GM23338 (cell line): ENCODE data around the gene MYO5B. TPM values are rescaled to one million over a fixed set of nuclear protein-coding genes. Genes with fewer than 3 reads are reported as not detected.

Experiments
- ATAC-seq: fragments of 200-7000 bp; cut with Tn5 transposase; 3 replicates; pipeline ENCODE4 v1.9.1; 2020
- DNase-seq: peaks from one replicate; pipeline ENCODE4 v3.0.0-alpha.2; 2015; ENCODE audit warnings: low spot score
- H2AFZ ChIP-seq: fragments of 200-600 bp; sonication (generic); 2 replicates; pipeline ENCODE4 v1.8.0; 2016; ENCODE audit warnings: antibody characterized with exemption, mild to moderate bottlenecking, moderate library complexity
- H3F3A ChIP-seq: fragments of 200-600 bp; sonication (generic); replicated peaks from 2 replicates; pipeline ENCODE4 v1.8.0; 2017; ENCODE audit warnings: antibody characterized with exemption, mixed run types, low read depth
- H3K27ac ChIP-seq: fragments of 200-600 bp; sonication (generic); 2 replicates; pipeline ENCODE4 v1.6.1; 2016; ENCODE audit warnings: low read depth
- H3K27me3 ChIP-seq: fragments of 200-600 bp; sonication (generic); 2 replicates; pipeline ENCODE4 v1.8.0; 2016; ENCODE audit warnings: mild to moderate bottlenecking, mixed run types, moderate library complexity; ENCODE audit not compliant: insufficient read depth
- H3K36me3 ChIP-seq: fragments of 200-600 bp; sonication (generic); 2 replicates; pipeline ENCODE4 v1.8.0; 2016; ENCODE audit warnings: mild to moderate bottlenecking; ENCODE audit not compliant: insufficient read depth
- H3K4me1 ChIP-seq: fragments of 200-600 bp; sonication (generic); 2 replicates; pipeline ENCODE4 v1.8.0; 2016; ENCODE audit warnings: mild to moderate bottlenecking, moderate library complexity; ENCODE audit not compliant: insufficient read depth
- H3K4me2 ChIP-seq: fragments of 200-600 bp; sonication (generic); 2 replicates; pipeline ENCODE4 v1.7.1; 2017; ENCODE audit warnings: mixed run types
- H3K4me3 ChIP-seq: fragments of 200-600 bp; sonication (generic); 2 replicates; pipeline ENCODE4 v1.6.1; 2016; ENCODE audit warnings: mixed run types
- H3K79me2 ChIP-seq: fragments of 200-600 bp; sonication (generic); replicated peaks from 2 replicates; pipeline ENCODE4 v1.8.0; 2017; ENCODE audit warnings: mild to moderate bottlenecking; ENCODE audit not compliant: insufficient read depth
- H3K9me2 ChIP-seq: fragments of 200-600 bp; sonication (generic); 2 replicates; pipeline ENCODE4 v1.8.0; 2017; ENCODE audit not compliant: insufficient read depth
- H4K20me1 ChIP-seq: fragments of 200-600 bp; sonication (generic); replicated peaks from 2 replicates; pipeline ENCODE4 v1.8.0; 2017; ENCODE audit warnings: mild to moderate bottlenecking; ENCODE audit not compliant: insufficient read depth
- H3K27ac Mint-ChIP-seq: 2 replicates; pipeline ENCODE4 v1.8.0; 2020; ENCODE audit warnings: inconsistent platforms, mild to moderate bottlenecking, moderate library complexity, mixed read lengths
- H3K27me3 Mint-ChIP-seq: 3 replicates; pipeline ENCODE4 v1.8.0; 2022; ENCODE audit warnings: low read depth, mild to moderate bottlenecking, moderate library complexity, mixed read lengths, inconsistent platforms; ENCODE audit not compliant: insufficient read depth, poor library complexity
- H3K36me3 Mint-ChIP-seq: 3 replicates; pipeline ENCODE4 v1.8.0; 2021; ENCODE audit warnings: low read depth, mild to moderate bottlenecking, inconsistent platforms, moderate library complexity, mixed read lengths
- H3K4me1 Mint-ChIP-seq: 3 replicates; pipeline ENCODE4 v1.8.0; 2020; ENCODE audit warnings: mild to moderate bottlenecking, inconsistent platforms, mixed read lengths
- H3K4me3 Mint-ChIP-seq: 3 replicates; pipeline ENCODE4 v1.8.0; 2021; ENCODE audit warnings: moderate library complexity, mild to moderate bottlenecking, inconsistent platforms, mixed read lengths
- H3K9me3 Mint-ChIP-seq: 3 replicates; pipeline ENCODE4 v1.8.0; 2020; ENCODE audit warnings: moderate library complexity, mild to moderate bottlenecking, inconsistent platforms, mixed read lengths
- CREB1 ChIP-seq: fragments of 250-450 bp; sonication (Bioruptor Pico); IDR thresholded peaks from 2 replicates; pipeline ENCODE4 v1.5.0; 2020; ENCODE audit warnings: low read depth, mild to moderate bottlenecking, moderate library complexity
- EZH2phosphoT487 ChIP-seq: fragments of 200-600 bp; sonication (generic); IDR thresholded peaks from one replicate; pipeline ENCODE4 v1.8.1; 2018; ENCODE audit warnings: antibody characterized with exemption; ENCODE audit not compliant: unreplicated experiment
- JUNB ChIP-seq: IDR thresholded peaks from one replicate; pipeline ENCODE4 v1.6.1; 2016; ENCODE audit warnings: antibody characterized with exemption; ENCODE audit not compliant: unreplicated experiment
- POLR2AphosphoS5 ChIP-seq: IDR thresholded peaks from 2 replicates; pipeline ENCODE4 v1.6.1; 2016; ENCODE audit warnings: antibody characterized with exemption, low read depth
- REST ChIP-seq: IDR thresholded peaks from one replicate; pipeline ENCODE4 v1.6.1; 2018; ENCODE audit warnings: antibody characterized with exemption; ENCODE audit not compliant: unreplicated experiment
- ZNF331 ChIP-seq: fragments of 250-450 bp; sonication (Bioruptor Pico); IDR thresholded peaks from 2 replicates; pipeline ENCODE4 v1.5.0; 2020; ENCODE audit warnings: low read depth, mild to moderate bottlenecking, moderate library complexity
- ZNF462 ChIP-seq: fragments of 250-450 bp; sonication (Bioruptor Pico); IDR thresholded peaks from 2 replicates; pipeline ENCODE4 v1.5.0; 2020; ENCODE audit warnings: mild to moderate bottlenecking, moderate library complexity
- polyA plus RNA-seq: library from polyadenylated mRNA; unstranded; fragments of >200 nt; fragmentation: Nextera tagmentation; extraction: Ambion mirVana; gene quantifications from 2 replicates; pipeline ENCODE4 v1.2.1, GENCODE V29; 2016
- total RNA-seq: library from RNA; depleted of rRNA; stranded (reverse); fragments of >200 nt; shearing (Covaris generic); gene quantifications from 2 replicates; pipeline ENCODE4 v1.2.3, GENCODE V29; 2014

MYO5B gene
- total and polyA plus RNA-seq, 2 experiments from 2014 or later = 3.2 to 19.1 TPM

DNA sequence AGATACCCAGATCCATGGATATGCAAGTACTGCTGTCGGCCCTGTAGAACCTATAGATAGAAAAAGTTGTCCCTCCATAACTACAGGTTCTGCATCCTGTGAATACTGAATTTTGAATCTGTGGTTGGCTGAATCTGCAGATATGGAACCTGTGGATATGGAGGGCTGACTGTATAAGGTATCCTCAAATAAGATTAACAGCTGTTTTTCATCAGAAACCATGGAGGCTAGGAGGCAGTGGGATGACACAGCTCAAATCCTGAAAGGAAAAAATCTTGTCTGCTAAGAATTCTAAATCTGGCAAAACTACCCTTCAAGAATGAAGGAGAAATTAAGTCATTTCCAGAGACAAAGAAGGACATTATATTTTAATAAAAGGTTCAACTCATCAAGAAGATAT lies 367.0 kb downstream of the MYO5B start (continued):
- TF ChIP-seq ZNF462 (CRISPR knock-in tag) = no peak
- TF ChIP-seq CREB1 (CRISPR knock-in tag) = no peak
- no peak for TF ChIP-seq POLR2AphosphoS5
- no peak for TF ChIP-seq JUNB

GRCh38 chr18:49819823-49820671 lies 374.9 kb downstream of the MYO5B start:
- Histone ChIP-seq H3F3A (no peaks in the 10 kb centered on the region), H4K20me1 (no peaks in the 10 kb centered on the region), H3K4me3 (no peak overlapping the region), H3K27me3 (no peaks in the 10 kb centered on the region), H2AFZ (no peak overlapping the region), H3K79me2 (no peaks in the 10 kb centered on the region; the same call in 1 of the 2 replicates), H3K36me3 (no peaks in the 10 kb centered on the region; the same call in 1 of the 2 replicates), H3K9me2 (no peaks in the 10 kb centered on the region), H3K4me1 (no peaks in the 10 kb centered on the region), H3K27ac (no peak overlapping the region), H3K4me2 (no peak overlapping the region)
- Mint-ChIP-seq H3K9me3 (no peaks in the 10 kb centered on the region), H3K27me3 (peaks cover 2% of the 10 kb centered on the region), H3K27ac (no peak overlapping the region), H3K36me3 (no peaks in the 10 kb centered on the region; the same call in 2 of the 3 replicates), H3K4me1 (0 out of 3 replicates have a peak, but pooled peaks cover 2% of the 10 kb centered on the region), H3K4me3 (no peak overlapping the region)
- DNase-seq (no peak), ATAC-seq (no peak)
- TF ChIP-seq REST = no peak
- TF ChIP-seq EZH2phosphoT487 = no peak
- TF ChIP-seq ZNF331 (CRISPR knock-in tag) = no peak
